ENCODE data around the gene NUDC. TPM values are rescaled to one million over a fixed set of nuclear protein-coding genes. Genes with fewer than 3 reads are reported as not detected.
"Not testable (repeated sequence)": the region's sequence is repeated elsewhere in the genome, so short reads cannot be mapped to it uniquely, and the experiment has no call there.

NUDC gene
- polyA plus RNA-seq, 1 donor, result 84.9 TPM

DNA sequence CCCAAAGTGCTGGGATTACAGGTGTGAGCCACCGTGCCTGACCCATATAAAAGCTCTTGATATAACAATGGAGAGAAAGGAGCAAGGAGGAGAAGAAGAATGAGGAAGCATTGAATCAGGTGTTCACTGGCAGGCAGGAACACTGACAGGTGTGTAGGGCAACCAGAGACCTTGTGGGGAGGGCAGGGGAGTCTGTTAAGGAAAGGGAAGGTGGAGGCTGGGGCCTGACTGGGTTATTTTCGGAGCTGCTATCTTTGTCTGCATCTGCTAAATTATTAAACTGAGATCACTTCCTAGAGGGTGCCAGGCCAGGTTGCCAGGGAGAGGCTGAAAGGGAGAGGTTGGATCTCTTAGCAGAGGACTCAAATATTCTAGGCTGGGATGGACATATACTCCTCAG is 65.1 kb downstream of the NUDC start:
- DNase-seq, result no peak

- DNase-seq, result not testable (repeated sequence)
These were observed 68.0 kb downstream of the NUDC start for GRCh38 chr1:26989403-26990109.

DNA sequence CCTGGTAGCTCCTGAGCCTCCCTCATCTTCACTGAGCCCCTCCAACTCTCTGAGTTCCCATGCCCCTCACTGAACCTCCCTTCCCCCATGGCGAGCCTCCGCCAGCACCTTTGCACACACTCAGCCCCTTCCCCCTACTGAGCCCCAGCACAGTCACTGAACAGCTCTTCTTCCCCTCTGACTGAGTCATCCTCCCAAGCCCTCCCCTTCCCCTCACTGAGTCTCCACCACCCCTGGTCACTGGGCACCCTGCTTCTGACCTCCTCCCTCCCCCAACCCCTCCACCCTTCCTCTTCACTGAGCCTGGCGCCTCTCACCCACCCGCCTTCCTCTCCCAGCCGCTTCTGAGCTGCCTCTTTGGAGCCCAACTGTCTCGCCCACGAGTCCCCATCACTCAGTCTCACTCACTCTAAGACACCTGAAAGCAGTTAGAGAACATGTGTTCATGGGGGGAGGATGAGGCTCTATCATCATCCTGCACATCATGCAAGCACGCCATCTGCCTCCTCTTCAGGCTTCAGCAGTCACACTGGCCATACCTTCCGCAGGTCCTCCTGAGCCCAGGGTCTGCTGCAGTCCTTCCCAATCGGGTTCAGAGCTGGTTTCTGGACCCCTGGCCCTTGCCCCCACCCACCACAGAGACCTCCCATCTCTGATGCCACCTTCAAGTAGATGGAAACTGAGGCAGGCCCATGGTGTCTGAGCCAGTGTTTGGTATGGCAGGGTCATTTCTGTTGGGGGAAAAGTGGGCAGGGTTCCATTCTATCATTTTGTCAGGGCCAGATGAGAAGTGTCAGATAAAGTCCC is 70.0 kb downstream of the NUDC start:
- DNase-seq, result no peak

- DNase-seq, result no peak
These were observed 71.9 kb downstream of the NUDC start, which contains the start of gene TRNP1 for GRCh38 chr1:26993237-26994019. Gene TRNP1, plus strand, starts transcription at chr1:26993692. Its CDS starts 95 bp downstream, at chr1:26993787.

DNA sequence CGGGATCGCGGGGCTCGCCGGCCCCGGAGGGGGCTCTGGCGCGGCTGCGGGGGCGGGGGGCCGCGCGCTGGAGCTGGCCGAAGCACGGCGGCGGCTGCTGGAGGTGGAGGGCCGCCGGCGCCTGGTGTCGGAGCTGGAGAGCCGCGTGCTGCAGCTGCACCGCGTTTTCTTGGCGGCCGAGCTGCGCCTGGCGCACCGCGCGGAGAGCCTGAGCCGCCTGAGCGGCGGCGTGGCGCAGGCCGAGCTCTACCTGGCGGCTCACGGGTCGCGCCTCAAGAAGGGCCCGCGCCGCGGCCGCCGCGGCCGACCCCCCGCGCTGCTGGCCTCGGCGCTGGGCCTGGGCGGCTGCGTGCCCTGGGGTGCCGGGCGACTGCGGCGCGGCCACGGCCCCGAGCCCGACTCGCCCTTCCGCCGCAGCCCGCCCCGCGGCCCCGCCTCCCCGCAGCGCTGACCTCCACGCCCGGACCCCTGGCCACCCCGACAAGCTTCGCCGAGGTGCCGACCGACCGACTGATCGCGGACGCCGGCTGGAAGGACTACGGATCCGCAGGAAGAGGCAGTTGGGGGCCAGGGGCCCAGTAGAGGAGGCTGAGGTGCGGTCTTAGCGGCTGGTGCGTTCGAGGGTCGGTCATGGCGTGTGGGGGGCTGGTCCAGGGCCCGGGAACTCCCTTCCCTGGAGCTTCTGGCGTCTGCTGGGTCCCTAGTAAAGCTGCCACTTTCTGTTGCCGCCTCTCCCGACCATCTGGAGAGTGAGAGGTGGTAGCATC is 72.7 kb downstream of the NUDC start:
- DNase-seq, result no peak

GRCh38 chr1:26994787-26995517 is 73.4 kb downstream of the NUDC start:
- no peak for DNase-seq

DNA sequence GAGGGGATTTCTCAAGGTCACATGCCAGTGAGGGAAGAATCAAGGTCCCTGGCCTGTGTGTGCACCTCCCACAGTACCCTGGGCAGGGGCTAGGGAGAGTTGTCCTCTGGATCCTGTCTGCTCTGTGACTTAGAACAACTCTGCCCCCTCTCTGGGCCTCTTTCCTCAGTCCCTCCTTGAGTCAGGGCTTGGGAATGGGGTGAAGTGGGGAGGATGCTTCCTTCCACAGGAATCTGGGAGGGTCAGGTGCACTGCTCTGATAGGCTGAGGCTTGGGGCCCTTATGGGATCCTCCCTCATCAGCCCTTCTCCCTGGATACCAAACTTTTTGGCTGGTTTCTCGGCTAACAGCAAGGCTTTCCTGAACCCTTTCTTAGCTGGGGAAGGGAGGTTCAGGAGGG is 74.5 kb downstream of the NUDC start:
- DNase-seq, result no peak

Other genes starting within 250 kb of the NUDC start
- gene ARID1A, start 225.7 kb upstream of the NUDC start, polyA plus RNA-seq (ENCODE audit: insufficient read length), result 117 TPM
- 19.2 TPM for gene PIGV, start 133.8 kb upstream of the NUDC start, polyA plus RNA-seq (ENCODE audit: insufficient read length)
- 21.2 TPM for gene ZDHHC18, start 95.1 kb upstream of the NUDC start, polyA plus RNA-seq (ENCODE audit: insufficient read length)
- gene SFN, start 58.6 kb upstream of the NUDC start, polyA plus RNA-seq (ENCODE audit: insufficient read length), result 0.55 TPM
- 32.7 TPM for gene GPN2, start 31.5 kb upstream of the NUDC start, polyA plus RNA-seq (ENCODE audit: insufficient read length)
- 14.8 TPM for gene GPATCH3, start 21.3 kb upstream of the NUDC start, polyA plus RNA-seq (ENCODE audit: insufficient read length)
- 1.00 TPM for gene NR0B2, start 7.8 kb upstream of the NUDC start, polyA plus RNA-seq (ENCODE audit: insufficient read length)
- 7.5 TPM for gene KDF1, start 38.7 kb downstream of the NUDC start, polyA plus RNA-seq (ENCODE audit: insufficient read length)
- 3.6 TPM for gene TRNP1, start 71.9 kb downstream of the NUDC start, polyA plus RNA-seq (ENCODE audit: insufficient read length)
- gene TENT5B, start 91.1 kb downstream of the NUDC start, polyA plus RNA-seq (ENCODE audit: insufficient read length), result 0.65 TPM
- 28.2 TPM for gene SLC9A1, start 233.4 kb downstream of the NUDC start, polyA plus RNA-seq (ENCODE audit: insufficient read length)